GM12878 (cell line): Measurements from ENCODE around the gene SRC. TPM values are rescaled to one million over a fixed set of nuclear protein-coding genes. Genes with fewer than 3 reads are reported as not detected.

Experiments
- ATAC-seq: fragments of 200-7000 bp; cut with Tn5 transposase; 3 replicates; pipeline ENCODE4 v1.9.1; 2020; ENCODE audit warnings: mild to moderate bottlenecking, moderate library complexity
- BruUV-seq: library from RNA; stranded (reverse); fragments of 400-500 nt; replicated peaks from 2 replicates; lab custom pipeline; 2021; lab: Mats Ljungman, UMichigan
- CTCF ChIA-PET: fragments of 300-600 bp; sonication (Branson Sonifier 250); formaldehyde crosslinking; extraction: SDS; loops from one replicate; lab custom pipeline; 2021; ENCODE audit warnings: inconsistent platforms; lab: Yijun Ruan, JAX
- POLR2A ChIA-PET: fragments of 350-600 bp; formaldehyde crosslinking; extraction: SDS; loops from one replicate; lab custom pipeline; 2021; ENCODE audit warnings: inconsistent platforms; lab: Charles Lee
- RAD21 ChIA-PET: fragments of 300-600 bp; sonication (Branson Sonifier 250); formaldehyde crosslinking; loops from one replicate; lab custom pipeline; 2023; ENCODE audit warnings: antibody characterized with exemption; ENCODE audit not compliant: unreplicated experiment; lab: Charles Lee
- SMC1A ChIA-PET: fragments of 300-600 bp; sonication (Branson Sonifier 250); formaldehyde crosslinking; loops from one replicate; lab custom pipeline; 2023; ENCODE audit not compliant: unreplicated experiment, uncharacterized antibody; lab: Charles Lee
- DNase-seq: peaks from one replicate; pipeline ENCODE4 v3.0.0-alpha.2; 2011; ENCODE audit warnings: low read depth, low spot score
- FAIRE-seq: peaks from 3 replicates; lab custom pipeline; 2011; peaks lifted over from hg19 to GRCh38; lab: Jason Lieb, UNC
- H2AFZ ChIP-seq: 2 replicates; pipeline ENCODE4 v1.6.0; 2011; ENCODE audit warnings: low read depth, low read length, control low read depth; ENCODE audit not compliant: control insufficient read depth
- H3K27ac ChIP-seq: 2 replicates; pipeline ENCODE4 v1.5.1; 2011; ENCODE audit warnings: control low read depth; ENCODE audit not compliant: control insufficient read depth, insufficient read depth
- H3K27me3 ChIP-seq, 2 experiments: replicated peaks in 1 of 2; 2 replicates each; pipeline versions ENCODE4 v1.6.0 to v1.6.1; 2011; ENCODE audit warnings: low read length in 1 of 2; ENCODE audit not compliant: control insufficient read depth in 2 of 2, insufficient read depth in 2 of 2
- H3K36me3 ChIP-seq, 2 experiments: 2 replicates each; pipeline ENCODE4 v1.5.1; 2011; ENCODE audit warnings: low read length in 1 of 2; ENCODE audit not compliant: control insufficient read depth in 2 of 2, insufficient read depth in 2 of 2
- H3K4me1 ChIP-seq: 2 replicates; pipeline ENCODE4 v1.6.1; 2011; ENCODE audit warnings: mild to moderate bottlenecking, low read length, moderate library complexity, mixed read lengths; ENCODE audit not compliant: control insufficient read depth, insufficient read depth
- H3K4me2 ChIP-seq: 2 replicates; pipeline ENCODE4 v1.6.0; 2011; ENCODE audit warnings: control low read depth; ENCODE audit not compliant: control insufficient read depth, insufficient read depth
- H3K4me3 ChIP-seq: fragments of 200-600 bp; sonication (generic); 2 replicates; pipeline ENCODE4 v1.5.1; 2016
- H3K79me2 ChIP-seq: 2 replicates; pipeline ENCODE4 v1.6.0; 2011; ENCODE audit warnings: low read length; ENCODE audit not compliant: control insufficient read depth, insufficient read depth
- H3K9ac ChIP-seq: 2 replicates; pipeline ENCODE4 v1.8.0; 2011; ENCODE audit warnings: low read length, control low read depth, mixed read lengths; ENCODE audit not compliant: control insufficient read depth, insufficient read depth
- H3K9me3 ChIP-seq: replicated peaks from 3 replicates; pipeline ENCODE4 v1.5.1; 2011; ENCODE audit warnings: mild to moderate bottlenecking, low read length; ENCODE audit not compliant: control insufficient read depth, insufficient read depth
- H4K20me1 ChIP-seq: 2 replicates; pipeline ENCODE4 v1.6.0; 2011; ENCODE audit not compliant: control insufficient read depth, insufficient read depth
- CBFB ChIP-seq: IDR thresholded peaks from 2 replicates; pipeline ENCODE4 v1.6.1; 2016; ENCODE audit warnings: antibody characterized with exemption, low read depth
- EGR1 ChIP-seq, 2 experiments: IDR thresholded peaks; 1 replicate in 1 of 2; 2 replicates in 1 of 2; pipeline ENCODE4 v1.6.1; 2011 to 2012; ENCODE audit warnings: low read depth in 2 of 2, low read length in 2 of 2, borderline replicate concordance in 1 of 2, mild to moderate bottlenecking in 1 of 2, moderate library complexity in 1 of 2
- RAD21 ChIP-seq: IDR thresholded peaks from 2 replicates; pipeline ENCODE4 v1.6.1; 2011; ENCODE audit warnings: mild to moderate bottlenecking, low read depth, low read length, moderate library complexity; ENCODE audit not compliant: insufficient read depth
- RBBP5 ChIP-seq: fragments of 200-600 bp; sonication (generic); conservative IDR thresholded peaks from 2 replicates; pipeline ENCODE4 v1.6.1; 2016
- WGBS: methylation state at CpG from one replicate; pipeline ENCODE4 v1.1.6; 2016; ENCODE audit warnings: low lambda C conversion rate; ENCODE audit not compliant: insufficient replicate concordance, insufficient coverage; ENCODE audit errors: missing lambda C conversion rate; 5-methylcytosine and 5-hydroxymethylcytosine counted together
- in situ Hi-C: fragments of 300-500 bp; cut with MboI; formaldehyde crosslinking; loops from 9 replicates; pipeline ENCODE4 v1.14.3; 2018; ENCODE audit warnings: mixed read lengths
- intact Hi-C: fragments of 100-400 bp; cut with micrococcal nuclease; formaldehyde crosslinking; loops from one replicate; pipeline ENCODE4 v1.14.2; 2022; ENCODE audit not compliant: unreplicated experiment
- polyA plus RNA-seq, 11 experiments: library from polyadenylated mRNA; depleted of rRNA in 4 of 11; unstranded in 6 of 11; stranded (reverse) in 5 of 11; fragments of >200 nt; fragmentation: Nextera tagmentation in 4 of 11; fragmentation: Illumina TruSeq in 1 of 11; extraction: Ambion mirVana in 4 of 11; extraction: Trizol in 1 of 11; gene quantifications; 1 replicate in 1 of 11; 2 replicates in 10 of 11; pipeline versions ENCODE4 v1.2.1 to v1.2.3, GENCODE V29; 2011 to 2016; ENCODE audit warnings: inconsistent platforms in 2 of 11, missing spikeins in 2 of 11, low read depth in 1 of 11
- total RNA-seq, 4 experiments: library from RNA; depleted of rRNA in 3 of 4; stranded (reverse); fragments of >200 nt in 3 of 4; fragmentation: Illumina TruSeq in 1 of 4; extraction: Trizol in 1 of 4; gene quantifications; 2 replicates each; pipeline versions ENCODE4 v1.2.1 to v1.2.3, GENCODE V29; 2013 to 2021
- TF ChIP-seq, protein P1 (sequence below): IDR thresholded peaks from 2 replicates; pipeline ENCODE4 v1.6.1; 2011; ENCODE audit warnings: low read depth, mild to moderate bottlenecking, low read length, moderate library complexity, borderline replicate concordance; ENCODE audit errors: extremely low read depth
- TF ChIP-seq, protein P2 (sequence below): fragments of 450-650 bp; conservative IDR thresholded peaks from 2 replicates; pipeline ENCODE4 v1.6.1; 2017; ENCODE audit warnings: mild to moderate bottlenecking, moderate library complexity
- TF ChIP-seq, protein P3 (sequence below): IDR thresholded peaks from 2 replicates; pipeline ENCODE4 v1.6.1; 2011; ENCODE audit warnings: borderline replicate concordance, low read depth, mild to moderate bottlenecking, moderate library complexity, low read length; ENCODE audit not compliant: insufficient read depth, poor library complexity, severe bottlenecking
- TF ChIP-seq, protein P4 (sequence below): IDR thresholded peaks from 2 replicates; pipeline ENCODE4 v1.6.1; 2012; ENCODE audit warnings: low read length, inconsistent platforms
- TF ChIP-seq, protein P5 (sequence below): IDR thresholded peaks from 2 replicates; pipeline ENCODE4 v1.6.1; 2012; ENCODE audit warnings: improper control_type of control experiment, low read depth, low read length; ENCODE audit not compliant: insufficient replicate concordance

Gene SRC
- total and polyA plus RNA-seq, 10 of the 15 experiments (the other 5 are each of a cell fraction or from before 2014, with no cell fraction given) = 0.60 to 71.3 (median 27.2) TPM

DNA sequence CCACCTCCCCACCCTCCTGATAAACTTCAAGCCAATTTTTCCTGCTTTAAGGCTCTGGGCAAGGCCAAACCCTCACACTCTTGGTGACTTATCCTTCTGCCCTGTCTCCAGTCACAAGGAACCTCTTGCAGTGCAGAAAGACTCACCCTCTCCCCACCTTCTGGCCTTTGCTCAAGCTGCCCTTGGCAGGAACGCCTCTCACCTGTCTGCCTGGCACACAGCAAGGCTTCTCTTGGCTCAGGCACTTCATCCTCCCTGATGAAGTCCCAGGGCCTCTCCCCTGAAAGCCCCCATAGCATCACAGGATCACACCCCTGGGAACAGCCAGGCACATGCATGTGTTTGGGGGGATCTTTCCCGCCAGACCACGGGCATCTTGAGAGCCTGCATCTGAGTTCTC, 106.3 kb downstream of the SRC start:
- Histone ChIP-seq H3K4me2 (no peak overlapping the region), H3K4me1 (no peaks in the 10 kb centered on the region), H2AFZ (no peak overlapping the region), H3K4me3 (no peak overlapping the region), H3K9ac (no peak overlapping the region), H3K9me3 (no peaks in the 10 kb centered on the region; the same call in 2 of the 3 replicates), H3K79me2 (no peaks in the 10 kb centered on the region), H3K27me3 (no peaks in the 10 kb centered on the region; a peak in 1 of 4 replicates), H3K36me3 (no peaks in the 10 kb centered on the region), H4K20me1 (no peaks in the 10 kb centered on the region), H3K27ac (no peak overlapping the region)
- FAIRE-seq = no peak
- ATAC-seq = no peak
- ChIA-PET POLR2A (no interaction called here), CTCF (no interaction called here), SMC1A (no interaction called here), RAD21 (no interaction called here)
- in situ Hi-C loops = no loop called here
- WGBS = 0% methylated on average over 3 of the region's 3 CpGs
- no peak for DNase-seq
- intact Hi-C loops = no loop called here
- no TSS peak for BruUV-seq
- no peak for TF ChIP-seq CBFB
- no peak for TF ChIP-seq EGR1 (IDR thresholded peaks at IDR 0.05; ENCODE audit: borderline replicate concordance in 1 of 2, low read depth in 2 of 2, low read length in 2 of 2)
- TF ChIP-seq, protein P1, sequence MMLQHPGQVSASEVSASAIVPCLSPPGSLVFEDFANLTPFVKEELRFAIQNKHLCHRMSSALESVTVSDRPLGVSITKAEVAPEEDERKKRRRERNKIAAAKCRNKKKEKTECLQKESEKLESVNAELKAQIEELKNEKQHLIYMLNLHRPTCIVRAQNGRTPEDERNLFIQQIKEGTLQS = no peak
- no peak for TF ChIP-seq RBBP5
- TF ChIP-seq, protein P2, sequence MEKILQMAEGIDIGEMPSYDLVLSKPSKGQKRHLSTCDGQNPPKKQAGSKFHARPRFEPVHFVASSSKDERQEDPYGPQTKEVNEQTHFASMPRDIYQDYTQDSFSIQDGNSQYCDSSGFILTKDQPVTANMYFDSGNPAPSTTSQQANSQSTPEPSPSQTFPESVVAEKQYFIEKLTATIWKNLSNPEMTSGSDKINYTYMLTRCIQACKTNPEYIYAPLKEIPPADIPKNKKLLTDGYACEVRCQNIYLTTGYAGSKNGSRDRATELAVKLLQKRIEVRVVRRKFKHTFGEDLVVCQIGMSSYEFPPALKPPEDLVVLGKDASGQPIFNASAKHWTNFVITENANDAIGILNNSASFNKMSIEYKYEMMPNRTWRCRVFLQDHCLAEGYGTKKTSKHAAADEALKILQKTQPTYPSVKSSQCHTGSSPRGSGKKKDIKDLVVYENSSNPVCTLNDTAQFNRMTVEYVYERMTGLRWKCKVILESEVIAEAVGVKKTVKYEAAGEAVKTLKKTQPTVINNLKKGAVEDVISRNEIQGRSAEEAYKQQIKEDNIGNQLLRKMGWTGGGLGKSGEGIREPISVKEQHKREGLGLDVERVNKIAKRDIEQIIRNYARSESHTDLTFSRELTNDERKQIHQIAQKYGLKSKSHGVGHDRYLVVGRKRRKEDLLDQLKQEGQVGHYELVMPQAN = no peak
- TF ChIP-seq, protein P3, sequence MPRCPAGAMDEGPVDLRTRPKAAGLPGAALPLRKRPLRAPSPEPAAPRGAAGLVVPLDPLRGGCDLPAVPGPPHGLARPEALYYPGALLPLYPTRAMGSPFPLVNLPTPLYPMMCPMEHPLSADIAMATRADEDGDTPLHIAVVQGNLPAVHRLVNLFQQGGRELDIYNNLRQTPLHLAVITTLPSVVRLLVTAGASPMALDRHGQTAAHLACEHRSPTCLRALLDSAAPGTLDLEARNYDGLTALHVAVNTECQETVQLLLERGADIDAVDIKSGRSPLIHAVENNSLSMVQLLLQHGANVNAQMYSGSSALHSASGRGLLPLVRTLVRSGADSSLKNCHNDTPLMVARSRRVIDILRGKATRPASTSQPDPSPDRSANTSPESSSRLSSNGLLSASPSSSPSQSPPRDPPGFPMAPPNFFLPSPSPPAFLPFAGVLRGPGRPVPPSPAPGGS = no peak
- TF ChIP-seq, protein P4, sequence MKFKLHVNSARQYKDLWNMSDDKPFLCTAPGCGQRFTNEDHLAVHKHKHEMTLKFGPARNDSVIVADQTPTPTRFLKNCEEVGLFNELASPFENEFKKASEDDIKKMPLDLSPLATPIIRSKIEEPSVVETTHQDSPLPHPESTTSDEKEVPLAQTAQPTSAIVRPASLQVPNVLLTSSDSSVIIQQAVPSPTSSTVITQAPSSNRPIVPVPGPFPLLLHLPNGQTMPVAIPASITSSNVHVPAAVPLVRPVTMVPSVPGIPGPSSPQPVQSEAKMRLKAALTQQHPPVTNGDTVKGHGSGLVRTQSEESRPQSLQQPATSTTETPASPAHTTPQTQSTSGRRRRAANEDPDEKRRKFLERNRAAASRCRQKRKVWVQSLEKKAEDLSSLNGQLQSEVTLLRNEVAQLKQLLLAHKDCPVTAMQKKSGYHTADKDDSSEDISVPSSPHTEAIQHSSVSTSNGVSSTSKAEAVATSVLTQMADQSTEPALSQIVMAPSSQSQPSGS = no peak
- no peak for TF ChIP-seq RAD21
- TF ChIP-seq, protein P5, sequence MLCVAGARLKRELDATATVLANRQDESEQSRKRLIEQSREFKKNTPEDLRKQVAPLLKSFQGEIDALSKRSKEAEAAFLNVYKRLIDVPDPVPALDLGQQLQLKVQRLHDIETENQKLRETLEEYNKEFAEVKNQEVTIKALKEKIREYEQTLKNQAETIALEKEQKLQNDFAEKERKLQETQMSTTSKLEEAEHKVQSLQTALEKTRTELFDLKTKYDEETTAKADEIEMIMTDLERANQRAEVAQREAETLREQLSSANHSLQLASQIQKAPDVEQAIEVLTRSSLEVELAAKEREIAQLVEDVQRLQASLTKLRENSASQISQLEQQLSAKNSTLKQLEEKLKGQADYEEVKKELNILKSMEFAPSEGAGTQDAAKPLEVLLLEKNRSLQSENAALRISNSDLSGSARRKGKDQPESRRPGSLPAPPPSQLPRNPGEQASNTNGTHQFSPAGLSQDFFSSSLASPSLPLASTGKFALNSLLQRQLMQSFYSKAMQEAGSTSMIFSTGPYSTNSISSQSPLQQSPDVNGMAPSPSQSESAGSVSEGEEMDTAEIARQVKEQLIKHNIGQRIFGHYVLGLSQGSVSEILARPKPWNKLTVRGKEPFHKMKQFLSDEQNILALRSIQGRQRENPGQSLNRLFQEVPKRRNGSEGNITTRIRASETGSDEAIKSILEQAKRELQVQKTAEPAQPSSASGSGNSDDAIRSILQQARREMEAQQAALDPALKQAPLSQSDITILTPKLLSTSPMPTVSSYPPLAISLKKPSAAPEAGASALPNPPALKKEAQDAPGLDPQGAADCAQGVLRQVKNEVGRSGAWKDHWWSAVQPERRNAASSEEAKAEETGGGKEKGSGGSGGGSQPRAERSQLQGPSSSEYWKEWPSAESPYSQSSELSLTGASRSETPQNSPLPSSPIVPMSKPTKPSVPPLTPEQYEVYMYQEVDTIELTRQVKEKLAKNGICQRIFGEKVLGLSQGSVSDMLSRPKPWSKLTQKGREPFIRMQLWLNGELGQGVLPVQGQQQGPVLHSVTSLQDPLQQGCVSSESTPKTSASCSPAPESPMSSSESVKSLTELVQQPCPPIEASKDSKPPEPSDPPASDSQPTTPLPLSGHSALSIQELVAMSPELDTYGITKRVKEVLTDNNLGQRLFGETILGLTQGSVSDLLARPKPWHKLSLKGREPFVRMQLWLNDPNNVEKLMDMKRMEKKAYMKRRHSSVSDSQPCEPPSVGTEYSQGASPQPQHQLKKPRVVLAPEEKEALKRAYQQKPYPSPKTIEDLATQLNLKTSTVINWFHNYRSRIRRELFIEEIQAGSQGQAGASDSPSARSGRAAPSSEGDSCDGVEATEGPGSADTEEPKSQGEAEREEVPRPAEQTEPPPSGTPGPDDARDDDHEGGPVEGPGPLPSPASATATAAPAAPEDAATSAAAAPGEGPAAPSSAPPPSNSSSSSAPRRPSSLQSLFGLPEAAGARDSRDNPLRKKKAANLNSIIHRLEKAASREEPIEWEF = no peak
